ENCODE measurements around the gene FAM111A.
A peak's percentile ranks its signal among the peaks of the same experiment; 100 is the strongest.
"Not testable (repeated sequence)": the region's sequence is repeated elsewhere in the genome, so short reads cannot be mapped to it uniquely, and the experiment has no call there.

FAM111A gene, protein sequence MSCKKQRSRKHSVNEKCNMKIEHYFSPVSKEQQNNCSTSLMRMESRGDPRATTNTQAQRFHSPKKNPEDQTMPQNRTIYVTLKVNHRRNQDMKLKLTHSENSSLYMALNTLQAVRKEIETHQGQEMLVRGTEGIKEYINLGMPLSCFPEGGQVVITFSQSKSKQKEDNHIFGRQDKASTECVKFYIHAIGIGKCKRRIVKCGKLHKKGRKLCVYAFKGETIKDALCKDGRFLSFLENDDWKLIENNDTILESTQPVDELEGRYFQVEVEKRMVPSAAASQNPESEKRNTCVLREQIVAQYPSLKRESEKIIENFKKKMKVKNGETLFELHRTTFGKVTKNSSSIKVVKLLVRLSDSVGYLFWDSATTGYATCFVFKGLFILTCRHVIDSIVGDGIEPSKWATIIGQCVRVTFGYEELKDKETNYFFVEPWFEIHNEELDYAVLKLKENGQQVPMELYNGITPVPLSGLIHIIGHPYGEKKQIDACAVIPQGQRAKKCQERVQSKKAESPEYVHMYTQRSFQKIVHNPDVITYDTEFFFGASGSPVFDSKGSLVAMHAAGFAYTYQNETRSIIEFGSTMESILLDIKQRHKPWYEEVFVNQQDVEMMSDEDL

DNA sequence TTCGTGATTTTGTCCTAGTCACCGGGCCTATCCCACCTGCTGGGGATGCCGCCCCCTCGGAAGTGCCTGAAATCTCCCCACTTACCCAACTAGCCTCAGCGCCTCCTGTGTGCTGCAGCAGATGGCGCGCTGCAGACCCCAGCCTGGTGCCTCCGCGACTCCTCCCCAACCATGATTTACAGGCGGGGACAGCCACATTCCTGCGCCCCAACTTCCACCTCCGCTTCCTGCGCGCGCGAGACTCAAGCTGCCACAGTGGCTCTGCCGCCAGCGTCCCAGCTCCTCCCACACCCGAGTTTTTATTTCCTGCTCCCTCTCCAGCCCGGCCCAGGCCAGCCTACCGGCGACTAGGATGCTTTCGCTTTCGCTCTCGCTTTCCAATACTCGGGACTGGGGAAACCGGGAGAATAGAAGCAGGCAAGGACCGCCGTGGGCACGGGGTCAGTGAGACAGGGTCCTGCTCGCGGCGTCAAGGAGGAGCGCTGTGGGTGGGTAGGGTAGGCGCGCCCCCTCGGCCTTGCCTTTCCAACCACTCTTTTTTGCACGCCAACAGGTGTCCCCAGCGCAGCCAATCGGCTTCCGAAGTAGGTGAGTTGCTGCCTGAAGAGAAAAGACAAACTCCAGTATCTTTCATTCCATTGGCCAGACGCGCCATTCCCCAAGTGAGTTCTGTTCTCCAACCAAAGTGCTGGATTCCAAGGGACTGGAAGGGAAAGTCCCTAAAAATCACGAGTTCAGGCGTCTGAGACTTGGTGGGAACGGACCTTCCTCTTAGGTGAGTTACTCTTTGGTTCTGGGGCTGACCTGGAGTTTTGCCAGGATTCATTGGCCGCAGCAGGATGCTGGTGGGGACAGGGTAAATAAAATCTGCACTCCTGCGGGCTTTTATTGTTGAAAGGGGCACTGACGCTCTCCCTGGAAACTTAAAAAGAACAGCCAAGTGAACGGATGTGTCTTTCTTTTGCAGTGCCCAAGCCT lies at the start of gene FAM111A:
Gene FAM111A (plus strand): TSS at position 327 of the 978 bp plus-strand sequence. CDS start 6,017 bp downstream, outside the sequence.
- H3K4me3 ChIP-seq (ENCODE audit: low read depth in 1 of 2, low read length in 2 of 2) = peak within 1 kb of the TSS; percentile 87 to 89
- H3K27me3 ChIP-seq (ENCODE audit: low read depth, low read length) = no peaks in the 10 kb centered on the region
- no peaks in the 10 kb centered on the region for H3K9me3 ChIP-seq (ENCODE audit: control insufficient read depth in 1 of 2, low read length in 2 of 2)
- peaks cover 0 to 9% of the 10 kb centered on the region in 2 donors for H3K36me3 ChIP-seq (ENCODE audit: control insufficient read depth in 1 of 2, insufficient read depth in 2 of 2, low read length in 2 of 2)
- peak within 1 kb of the TSS; percentile 90 for H3K27ac ChIP-seq (ENCODE audit: low read length)
- peaks cover 9 to 17% of the 10 kb centered on the region in 2 donors for H3K4me1 ChIP-seq (ENCODE audit: control insufficient read depth in 1 of 2, insufficient read depth in 2 of 2, low read length in 2 of 2)

GRCh38 chr11:59093576-59093975 lies 49.1 kb upstream of the FAM111A start:
- not testable (repeated sequence) for H3K4me1 ChIP-seq (ENCODE audit: control insufficient read depth in 1 of 2, insufficient read depth in 2 of 2, low read length in 2 of 2); H3K9me3 ChIP-seq (ENCODE audit: control insufficient read depth in 1 of 2, low read length in 2 of 2); H3K27me3 ChIP-seq (ENCODE audit: low read depth, low read length); H3K36me3 ChIP-seq (ENCODE audit: control insufficient read depth in 1 of 2, insufficient read depth in 2 of 2, low read length in 2 of 2); H3K27ac ChIP-seq (ENCODE audit: low read length); H3K4me3 ChIP-seq (ENCODE audit: low read depth in 1 of 2, low read length in 2 of 2)

DNA sequence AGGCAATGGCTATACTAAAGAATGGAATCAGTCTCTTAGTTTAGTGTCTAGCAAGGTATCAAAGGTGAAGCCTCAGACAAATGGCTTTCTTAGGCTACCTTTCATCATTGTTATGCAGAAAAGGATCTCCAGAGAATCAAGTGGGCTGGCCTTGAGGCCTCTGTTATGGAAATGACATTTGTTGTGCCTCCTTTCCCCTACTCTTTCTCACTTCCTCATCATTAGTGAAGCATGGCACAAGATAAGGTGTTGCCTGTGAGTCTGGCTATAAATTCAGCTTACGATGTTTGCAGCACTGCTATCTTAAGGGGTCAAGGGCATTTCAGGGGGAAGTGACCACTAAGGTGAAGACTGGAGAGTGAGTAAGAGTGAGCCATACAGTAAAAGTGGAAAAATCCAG lies 47.4 kb upstream of the FAM111A start:
- H3K36me3 ChIP-seq (ENCODE audit: control insufficient read depth in 1 of 2, insufficient read depth in 2 of 2, low read length in 2 of 2); H3K4me3 ChIP-seq (ENCODE audit: low read depth in 1 of 2, low read length in 2 of 2); H3K27me3 ChIP-seq (ENCODE audit: low read depth, low read length); H3K27ac ChIP-seq (ENCODE audit: low read length); H3K4me1 ChIP-seq (ENCODE audit: control insufficient read depth in 1 of 2, insufficient read depth in 2 of 2, low read length in 2 of 2); H3K9me3 ChIP-seq (ENCODE audit: control insufficient read depth in 1 of 2, low read length in 2 of 2): not testable (repeated sequence)

DNA sequence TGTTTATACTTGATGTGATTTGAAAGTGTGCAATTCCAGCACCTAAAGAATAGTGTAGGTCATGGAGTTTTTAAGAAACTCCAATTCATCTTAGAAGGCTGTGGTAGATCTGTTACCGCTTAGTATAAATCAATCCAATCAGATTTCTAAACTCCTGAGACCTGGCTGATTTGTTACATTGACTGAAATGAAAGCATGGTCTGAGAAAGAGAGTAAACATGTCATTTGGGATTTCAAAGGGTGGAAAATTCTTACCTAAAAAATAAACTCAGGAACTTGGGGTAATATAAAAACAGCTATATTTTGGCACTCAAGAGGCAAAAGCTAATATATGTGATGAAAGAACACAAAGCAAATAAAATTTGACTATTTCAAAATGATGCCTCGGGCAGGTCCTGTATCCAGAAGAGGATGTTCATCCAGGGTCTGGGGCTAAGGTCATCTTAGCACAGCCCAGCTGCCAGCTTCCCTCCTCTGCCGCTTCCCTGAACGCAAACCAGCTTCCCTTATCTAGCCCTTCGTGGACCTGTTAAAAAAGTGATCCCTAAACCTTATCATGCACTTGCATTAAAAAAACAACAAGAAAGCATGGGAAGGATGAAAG lies 46.6 kb upstream of the FAM111A start:
- not testable (repeated sequence) for H3K27ac ChIP-seq (ENCODE audit: low read length); H3K9me3 ChIP-seq (ENCODE audit: control insufficient read depth in 1 of 2, low read length in 2 of 2); H3K36me3 ChIP-seq (ENCODE audit: control insufficient read depth in 1 of 2, insufficient read depth in 2 of 2, low read length in 2 of 2); H3K4me3 ChIP-seq (ENCODE audit: low read depth in 1 of 2, low read length in 2 of 2); H3K4me1 ChIP-seq (ENCODE audit: control insufficient read depth in 1 of 2, insufficient read depth in 2 of 2, low read length in 2 of 2); H3K27me3 ChIP-seq (ENCODE audit: low read depth, low read length)

- Histone ChIP-seq H3K27me3 (ENCODE audit: low read depth, low read length) (no peaks in the 10 kb centered on the region), H3K27ac (ENCODE audit: low read length) (no peak overlapping the region)
These were observed 45.4 kb upstream of the FAM111A start for GRCh38 chr11:59097113-59097708.

DNA sequence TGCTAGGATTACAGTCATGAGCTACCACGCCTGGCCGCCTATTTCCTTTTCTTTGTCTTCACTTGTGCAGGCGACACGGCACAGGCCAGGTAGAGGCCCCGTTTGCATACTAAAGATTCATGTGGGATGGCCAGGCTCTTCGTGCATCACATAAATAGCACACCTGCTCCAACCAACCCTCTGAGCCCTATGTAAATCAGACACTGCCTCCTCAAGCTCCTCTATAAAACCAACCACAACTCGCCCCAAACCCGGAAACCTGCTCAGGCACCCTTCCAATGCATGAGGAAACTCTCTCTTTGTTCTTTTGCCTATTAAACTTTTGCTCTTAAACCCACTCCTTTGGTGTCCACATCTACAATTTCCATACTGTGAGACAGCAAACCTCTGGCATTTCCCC lies 44.7 kb upstream of the FAM111A start:
- not testable (repeated sequence) for H3K27ac ChIP-seq (ENCODE audit: low read length); H3K4me1 ChIP-seq (ENCODE audit: control insufficient read depth in 1 of 2, insufficient read depth in 2 of 2, low read length in 2 of 2); H3K9me3 ChIP-seq (ENCODE audit: control insufficient read depth in 1 of 2, low read length in 2 of 2); H3K27me3 ChIP-seq (ENCODE audit: low read depth, low read length); H3K4me3 ChIP-seq (ENCODE audit: low read depth in 1 of 2, low read length in 2 of 2); H3K36me3 ChIP-seq (ENCODE audit: control insufficient read depth in 1 of 2, insufficient read depth in 2 of 2, low read length in 2 of 2)

More at GRCh38 chr11:59097113-59097708, 45.4 kb upstream of the FAM111A start:
- Histone ChIP-seq H3K4me3 (ENCODE audit: low read depth in 1 of 2, low read length in 2 of 2) (no peak overlapping the region), H3K9me3 (ENCODE audit: control insufficient read depth in 1 of 2, low read length in 2 of 2) (no peaks in the 10 kb centered on the region), H3K4me1 (ENCODE audit: control insufficient read depth in 1 of 2, insufficient read depth in 2 of 2, low read length in 2 of 2) (peaks cover 0 to 4% of the 10 kb centered on the region in 2 donors), H3K36me3 (ENCODE audit: control insufficient read depth in 1 of 2, insufficient read depth in 2 of 2, low read length in 2 of 2) (no peaks in the 10 kb centered on the region)

- no peaks in the 10 kb centered on the region for H3K9me3 ChIP-seq (ENCODE audit: control insufficient read depth in 1 of 2, low read length in 2 of 2)
- peaks cover 0 to 14% of the 10 kb centered on the region in 2 donors for H3K4me1 ChIP-seq (ENCODE audit: control insufficient read depth in 1 of 2, insufficient read depth in 2 of 2, low read length in 2 of 2)
- no peak overlapping the region for H3K27ac ChIP-seq (ENCODE audit: low read length)
- peak overlapping the region; percentile 54 to 55 for H3K4me3 ChIP-seq (ENCODE audit: low read depth in 1 of 2, low read length in 2 of 2)
- H3K36me3 ChIP-seq (ENCODE audit: control insufficient read depth in 1 of 2, insufficient read depth in 2 of 2, low read length in 2 of 2) = no peaks in the 10 kb centered on the region
- no peaks in the 10 kb centered on the region for H3K27me3 ChIP-seq (ENCODE audit: low read depth, low read length)
These were observed 40.3 kb upstream of the FAM111A start for GRCh38 chr11:59102259-59102765.

DNA sequence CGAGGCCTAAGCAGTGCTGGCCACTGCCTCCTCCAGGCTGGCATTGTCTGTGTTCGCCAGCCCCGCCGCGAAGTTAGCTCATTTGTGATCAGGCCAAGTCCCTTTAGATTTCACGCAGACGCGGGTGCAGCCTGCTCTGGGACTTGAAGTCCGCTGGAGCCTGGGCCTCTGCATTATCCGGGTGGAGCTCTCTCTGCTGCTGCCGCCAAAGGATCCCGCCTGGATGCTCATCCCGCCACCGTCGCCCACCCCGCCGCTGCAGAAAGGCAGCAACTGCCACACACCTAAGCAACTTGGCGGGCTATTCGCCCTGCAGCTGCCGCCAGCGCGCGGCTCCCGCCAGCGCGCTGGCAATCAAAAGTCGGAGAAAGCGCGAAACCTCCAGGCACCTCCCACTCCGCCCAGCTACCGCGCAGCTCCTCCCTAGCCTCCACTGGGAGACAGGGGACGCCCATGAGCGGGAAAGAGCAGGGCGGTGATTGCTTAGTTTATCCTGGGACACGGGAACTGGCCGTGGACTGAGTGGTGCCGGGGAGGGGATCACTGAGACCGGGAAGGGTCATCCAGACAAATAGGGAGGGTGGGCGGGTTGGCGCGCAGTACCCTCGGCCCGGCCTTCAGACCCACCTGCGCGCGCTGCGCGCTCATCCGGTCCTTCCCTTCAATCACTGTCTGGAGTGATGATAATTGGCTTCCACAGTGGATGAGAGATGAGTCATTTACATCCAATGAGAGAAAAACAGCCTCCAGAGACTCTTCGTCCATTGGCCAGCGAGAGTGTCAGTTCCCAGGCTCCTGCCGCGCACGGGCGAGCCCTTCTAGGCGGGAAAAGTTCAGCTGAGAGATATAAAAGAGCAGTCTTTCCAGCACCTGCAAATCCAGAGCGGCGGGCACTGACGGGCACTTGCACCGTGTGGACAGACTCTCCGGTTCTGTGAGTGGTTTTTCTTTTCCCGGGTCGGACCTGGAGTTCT lies 36.0 kb upstream of the FAM111A start, which contains the start of gene FAM111B:
Gene FAM111B (plus strand): TSS at position 875 of the 974 bp plus-strand sequence. CDS start 2,389 bp downstream, outside the sequence.
- H3K4me3 ChIP-seq (ENCODE audit: low read depth in 1 of 2, low read length in 2 of 2) = peak within 1 kb of the TSS; percentile 53 to 64
- no peaks in the 10 kb centered on the region for H3K27me3 ChIP-seq (ENCODE audit: low read depth, low read length)
- H3K36me3 ChIP-seq (ENCODE audit: control insufficient read depth in 1 of 2, insufficient read depth in 2 of 2, low read length in 2 of 2) = no peaks in the 10 kb centered on the region
- H3K9me3 ChIP-seq (ENCODE audit: control insufficient read depth in 1 of 2, low read length in 2 of 2) = no peaks in the 10 kb centered on the region
- H3K27ac ChIP-seq (ENCODE audit: low read length) = no peak within 1 kb of the TSS
- peaks cover 0 to 15% of the 10 kb centered on the region in 2 donors for H3K4me1 ChIP-seq (ENCODE audit: control insufficient read depth in 1 of 2, insufficient read depth in 2 of 2, low read length in 2 of 2)

GRCh38 chr11:59107721-59108120 lies 34.9 kb upstream of the FAM111A start:
- not testable (repeated sequence) for H3K36me3 ChIP-seq (ENCODE audit: control insufficient read depth in 1 of 2, insufficient read depth in 2 of 2, low read length in 2 of 2); H3K9me3 ChIP-seq (ENCODE audit: control insufficient read depth in 1 of 2, low read length in 2 of 2); H3K27me3 ChIP-seq (ENCODE audit: low read depth, low read length); H3K27ac ChIP-seq (ENCODE audit: low read length)
- peak overlapping the region in 1 of 2 donors; percentile 53 for H3K4me3 ChIP-seq (ENCODE audit: low read depth in 1 of 2, low read length in 2 of 2)
- peaks cover 0 to 11% of the 10 kb centered on the region in 2 donors for H3K4me1 ChIP-seq (ENCODE audit: control insufficient read depth in 1 of 2, insufficient read depth in 2 of 2, low read length in 2 of 2)
